GM19043 (cell line): ENCODE measurements around the gene PCNX2.
A peak's percentile ranks its signal among the peaks of the same experiment; 100 is the strongest.

Source experiments
- ATAC-seq: cut with Tn5 transposase; IDR thresholded peaks from one replicate; pipeline ENCODE4 v1.9.1; 2021; ENCODE audit warnings: low read depth; ENCODE audit not compliant: unreplicated experiment

The PCNX2 gene

DNA sequence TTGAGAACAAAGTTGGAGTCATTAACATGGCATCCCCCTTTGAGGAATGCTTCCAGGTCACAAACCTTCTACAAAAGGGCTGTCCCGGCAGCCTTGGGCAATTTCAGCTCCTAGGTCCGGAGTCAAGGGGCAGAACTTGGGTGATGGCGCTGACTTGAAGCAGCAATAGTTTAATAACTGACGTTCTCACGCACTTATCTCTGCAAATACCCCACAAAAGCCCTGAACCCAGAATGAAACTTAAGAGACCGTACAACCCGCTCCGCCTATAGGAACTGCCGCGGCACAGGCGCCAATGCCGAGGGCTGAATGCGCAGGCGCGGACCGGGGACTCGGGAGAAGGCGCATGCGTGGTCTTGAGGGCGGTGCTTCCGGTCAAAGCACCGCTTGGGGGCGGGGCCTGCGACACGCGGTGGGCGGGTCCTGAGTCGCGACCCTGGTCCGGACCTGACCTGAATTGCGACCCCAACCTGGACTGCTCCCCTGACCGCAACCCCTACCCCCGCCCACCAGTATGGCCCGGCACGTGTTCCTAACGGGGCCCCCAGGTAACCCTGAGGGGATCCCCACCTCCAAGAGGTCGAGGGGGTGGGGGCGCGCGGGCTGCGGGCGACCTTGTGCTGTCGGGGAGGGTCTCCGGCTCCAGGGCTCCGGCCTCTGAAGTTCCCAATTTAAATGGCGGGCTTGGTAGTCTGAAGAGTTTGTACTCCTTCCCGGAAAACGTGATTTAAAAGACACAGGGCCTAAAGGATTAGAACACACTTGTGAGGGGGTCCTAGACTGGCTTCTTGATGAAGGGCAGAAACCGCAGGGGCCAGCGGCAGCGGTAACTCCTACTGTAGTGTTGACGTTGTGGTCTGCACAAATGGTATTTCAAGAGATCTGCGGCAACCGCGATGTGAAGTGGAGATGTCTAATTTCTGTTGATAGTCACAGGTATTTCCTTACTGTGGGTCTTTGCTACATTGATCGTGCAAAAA is 345.0 kb downstream of the PCNX2 start, which contains the start of gene NTPCR:
Gene NTPCR, plus strand, starts transcription at position 415 of the 980 bp plus-strand sequence. Its CDS starts 100 bp downstream, at position 515.
- peak; percentile 78 for ATAC-seq

DNA sequence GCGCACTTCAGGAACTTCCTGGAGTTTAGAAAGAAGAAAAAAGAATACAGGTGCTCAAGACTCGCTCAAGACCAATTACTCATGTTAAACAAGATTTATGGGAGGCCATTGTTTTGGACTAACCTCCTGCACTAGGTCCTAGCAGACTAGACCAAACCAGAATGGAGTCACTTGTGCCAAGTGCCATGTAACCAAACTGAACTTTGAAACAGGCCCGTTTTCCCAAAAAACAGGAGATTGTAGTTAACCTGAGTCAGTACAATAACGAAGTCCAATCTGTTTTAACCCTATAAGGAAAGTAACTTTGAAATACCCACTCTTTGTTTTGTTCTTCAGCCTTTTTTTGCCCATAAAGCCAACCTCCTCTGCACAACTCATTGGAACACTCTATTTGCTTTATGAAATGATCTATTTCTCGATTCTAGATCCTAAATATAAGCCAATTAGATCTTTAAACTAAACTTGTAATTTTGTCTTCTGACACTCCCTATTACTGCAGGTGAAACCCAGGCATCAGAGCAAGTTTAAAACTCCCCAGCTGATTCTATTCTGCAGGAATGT is 345.8 kb downstream of the PCNX2 start:
- ATAC-seq = no peak

DNA sequence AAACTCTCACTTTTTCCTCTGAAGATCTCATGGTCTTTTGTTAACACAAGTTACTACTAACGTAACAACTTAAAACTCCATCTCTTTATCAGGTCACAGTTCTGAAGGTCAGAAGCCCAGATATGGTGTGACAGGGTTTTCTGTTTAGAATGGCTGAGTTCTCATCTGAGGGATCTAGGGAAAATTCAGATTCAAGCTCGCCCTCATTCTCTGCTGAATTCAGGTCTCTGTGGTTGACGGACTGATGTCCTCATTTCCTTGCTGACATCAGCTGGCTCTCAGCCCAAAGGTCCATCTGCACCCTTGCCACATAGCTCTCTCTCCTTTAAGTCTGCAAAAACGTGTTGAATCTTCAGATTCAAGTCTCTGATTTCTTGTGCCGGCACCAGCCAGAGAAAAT is 351.2 kb downstream of the PCNX2 start:
- no peak for ATAC-seq

DNA sequence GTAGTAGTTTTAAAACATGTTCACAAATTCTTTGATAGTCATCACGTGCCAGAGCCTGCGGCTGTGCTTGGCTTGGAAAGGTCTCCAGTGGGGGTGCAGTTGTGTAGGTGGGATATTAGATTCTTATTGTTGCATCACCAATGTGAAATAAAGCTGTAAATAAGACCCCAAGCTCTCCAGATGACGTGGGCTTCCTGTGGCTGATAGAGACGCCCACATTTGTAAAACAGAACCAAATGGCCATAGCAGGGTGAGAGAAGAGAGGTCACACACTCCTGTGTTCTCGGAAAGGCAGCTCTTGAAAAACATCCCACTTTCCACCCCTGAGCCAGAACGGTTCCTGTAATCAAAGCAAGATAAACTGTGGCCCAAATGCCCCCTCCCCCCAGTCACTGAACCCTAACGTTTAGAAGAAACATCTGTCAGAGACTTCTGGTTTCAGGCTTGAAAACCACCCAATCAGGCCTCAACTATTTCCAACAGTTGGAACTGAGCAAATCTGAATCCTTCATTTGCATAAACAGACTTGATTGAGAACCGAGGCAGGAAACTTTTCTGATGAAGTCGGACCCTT is 351.8 kb downstream of the PCNX2 start:
- peak; percentile 53 for ATAC-seq

DNA sequence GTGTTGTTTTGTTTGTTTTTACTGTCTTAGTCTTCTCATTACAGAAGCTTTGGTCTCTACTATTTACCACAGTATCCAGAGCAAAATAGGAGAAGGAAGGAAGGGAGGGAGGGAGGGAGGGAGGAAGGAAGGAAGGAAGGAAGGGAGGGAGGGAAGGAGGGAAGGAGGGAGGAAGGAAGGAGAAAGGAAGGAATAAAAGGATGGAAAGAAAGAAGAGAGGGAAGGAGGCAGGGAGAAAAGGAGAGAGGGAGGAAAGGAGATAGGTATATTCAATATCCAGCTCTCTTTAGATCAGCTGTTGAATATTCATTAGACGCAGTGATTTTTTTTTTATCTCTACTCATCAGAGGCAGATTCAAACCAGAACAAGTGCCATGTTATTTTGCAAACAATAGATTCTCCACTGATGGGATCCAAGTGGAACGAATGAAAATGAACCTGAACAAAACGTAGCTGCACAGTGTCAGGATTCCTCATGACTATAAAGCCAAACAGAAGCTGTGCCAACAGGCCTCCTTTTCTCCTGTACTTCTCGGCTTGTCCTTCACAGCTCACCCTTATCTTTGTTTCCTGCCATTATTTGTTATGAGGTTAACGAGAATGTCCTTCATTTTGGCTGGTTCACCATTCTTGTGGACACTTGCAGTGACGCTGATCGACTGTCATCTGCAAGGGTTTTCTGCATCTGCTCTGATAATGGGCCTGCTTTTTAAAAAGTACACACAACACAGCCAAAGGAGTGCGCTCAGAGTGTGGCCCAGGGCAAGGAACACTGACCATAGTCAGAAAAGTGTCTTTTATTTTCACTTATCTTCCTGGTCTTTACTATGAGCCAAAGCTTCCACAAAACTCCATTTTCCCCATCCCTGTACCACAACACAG is 352.9 kb downstream of the PCNX2 start:
- no peak for ATAC-seq

DNA sequence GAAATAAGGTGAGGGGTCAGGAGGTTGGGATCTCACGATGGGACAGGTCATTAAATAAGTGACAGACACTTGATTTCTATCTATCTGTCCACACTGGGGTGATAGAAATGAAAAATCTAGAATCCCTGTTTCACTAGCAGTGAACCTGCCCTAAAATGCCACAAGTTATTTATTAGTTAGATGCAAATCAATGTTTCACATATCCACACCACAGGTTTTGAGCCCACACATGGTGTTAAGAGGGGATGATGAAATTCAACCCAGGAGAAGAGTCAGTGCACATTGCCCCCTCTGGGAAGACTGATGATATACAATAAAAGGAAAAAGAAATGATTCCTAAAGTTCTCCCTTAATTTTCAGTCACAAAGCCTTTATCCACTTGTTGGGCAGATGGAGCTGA is 355.3 kb downstream of the PCNX2 start:
- ATAC-seq = peak; percentile 48

DNA sequence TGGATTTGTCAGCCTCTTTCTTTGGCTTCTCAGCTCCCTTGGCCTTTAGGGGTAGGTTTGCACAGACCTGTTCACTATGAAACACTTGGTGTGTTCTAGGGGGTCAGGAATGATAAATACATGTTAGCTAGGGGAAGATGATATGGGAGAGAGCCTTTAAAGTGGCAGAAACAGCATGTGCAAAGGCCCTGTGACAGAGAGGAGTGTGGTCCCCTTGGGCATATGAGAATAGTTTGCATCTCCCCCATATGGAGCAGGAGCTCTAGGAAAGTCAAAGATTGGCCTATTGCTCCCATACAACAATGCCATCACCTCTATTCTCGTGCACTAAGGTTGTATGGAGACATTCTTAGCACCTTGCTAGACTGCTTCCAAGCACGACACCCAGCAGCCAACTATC is 355.8 kb downstream of the PCNX2 start:
- ATAC-seq = no peak

DNA sequence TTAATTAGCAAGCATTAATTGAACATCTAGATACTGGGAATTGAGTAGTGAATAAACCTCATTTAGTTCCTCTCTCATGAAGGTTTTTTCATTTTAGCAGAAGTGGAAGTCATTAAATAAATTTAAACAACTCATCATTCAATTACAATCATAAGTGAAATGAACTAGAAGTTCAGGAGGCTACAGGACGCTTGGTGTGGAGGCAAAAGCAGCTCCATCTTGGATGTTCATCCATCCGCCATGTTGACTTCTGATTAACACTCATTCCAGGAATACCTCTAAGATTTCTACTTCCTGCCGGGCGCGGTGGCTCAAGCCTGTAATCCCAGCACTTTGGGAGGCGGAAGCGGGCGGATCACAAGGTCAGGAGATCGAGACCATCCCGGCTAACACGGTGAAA is 356.6 kb downstream of the PCNX2 start:
- no peak for ATAC-seq

DNA sequence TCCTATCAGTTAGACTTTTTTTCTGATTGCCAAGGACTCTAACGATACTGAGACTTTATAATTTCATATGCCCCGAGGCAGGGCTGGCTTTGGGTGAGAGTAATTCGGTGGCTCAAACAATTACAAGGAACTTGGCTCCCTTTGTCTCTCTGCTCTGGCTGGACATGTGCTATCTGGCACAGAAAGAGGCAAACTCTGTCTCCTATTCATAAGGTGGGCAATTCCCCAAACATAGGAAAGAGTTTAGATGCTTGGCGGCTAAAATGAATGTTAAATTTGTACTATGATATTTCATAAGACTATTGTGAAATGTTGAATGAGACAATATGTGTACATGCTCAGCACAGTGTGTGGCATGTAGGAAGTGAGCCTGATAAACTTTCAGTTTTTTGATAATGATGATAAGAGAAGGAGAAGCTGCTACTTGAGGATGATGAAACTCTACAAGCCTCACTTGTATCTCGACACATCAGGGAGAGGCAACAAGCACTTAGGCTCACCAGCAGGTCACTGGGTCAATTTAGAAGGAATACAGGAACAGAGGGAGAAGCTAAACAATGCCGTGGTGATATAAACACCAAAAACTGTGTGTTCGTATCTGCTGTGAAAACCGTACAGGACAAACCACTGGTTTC is 357.7 kb downstream of the PCNX2 start:
- no peak for ATAC-seq

DNA sequence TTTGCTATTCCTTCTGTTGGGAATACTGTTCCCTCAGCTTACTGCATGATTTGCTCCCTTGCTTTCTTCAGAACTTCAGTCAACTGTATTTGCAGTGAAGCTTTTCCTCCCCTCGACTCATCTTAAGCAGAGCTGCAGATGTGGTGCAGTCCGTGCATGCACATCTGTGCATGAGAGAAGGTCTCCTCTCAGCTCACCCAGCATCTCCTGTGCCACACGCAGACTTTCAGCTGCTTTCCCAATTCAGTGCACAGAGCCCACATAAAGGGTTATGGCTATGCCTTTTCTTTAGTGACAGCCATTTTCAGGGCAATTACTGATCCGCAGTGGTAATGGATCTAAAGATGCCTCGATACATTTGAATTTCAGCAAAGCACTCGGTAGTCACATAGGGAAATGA is 358.6 kb downstream of the PCNX2 start:
- no peak for ATAC-seq
